Immature natural killer cell (primary cell): Measurements from ENCODE around the gene TEAD1. TPM values are rescaled to one million over a fixed set of nuclear protein-coding genes. Genes with fewer than 3 reads are reported as not detected.
"Not testable (repeated sequence)": the region's sequence is repeated elsewhere in the genome, so short reads cannot be mapped to it uniquely, and the experiment has no call there.

ENCODE experiments used
- DNase-seq, 3 donors: peaks; one replicate each; pipeline ENCODE4 v3.0.0; 2022; ENCODE audit warnings: mixed read lengths in 1 of 3
- H3K27ac Mint-ChIP-seq, 6 donors: one replicate each; pipeline ENCODE4 v1.8.0; 2020; ENCODE audit warnings: mixed read lengths in 6 of 6, mild to moderate bottlenecking in 5 of 6, inconsistent platforms in 4 of 6, moderate library complexity in 3 of 6
- H3K27me3 Mint-ChIP-seq, 3 donors: one replicate each; pipeline ENCODE4 v1.8.0; 2020 to 2021; ENCODE audit warnings: low read depth in 3 of 3, mild to moderate bottlenecking in 3 of 3, mixed read lengths in 3 of 3, moderate library complexity in 3 of 3, inconsistent platforms in 1 of 3
- H3K36me3 Mint-ChIP-seq, 3 donors: one replicate each; pipeline ENCODE4 v1.8.0; 2020; ENCODE audit warnings: mixed read lengths in 3 of 3, inconsistent platforms in 2 of 3, mild to moderate bottlenecking in 2 of 3
- H3K4me1 Mint-ChIP-seq, 2 donors: one replicate each; pipeline ENCODE4 v1.8.0; 2020; ENCODE audit warnings: inconsistent platforms in 2 of 2, mild to moderate bottlenecking in 2 of 2, mixed read lengths in 2 of 2, moderate library complexity in 1 of 2
- H3K4me3 Mint-ChIP-seq, 5 donors: one replicate each; pipeline ENCODE4 v1.8.0; 2020; ENCODE audit warnings: mild to moderate bottlenecking in 5 of 5, mixed read lengths in 5 of 5, inconsistent platforms in 3 of 5, moderate library complexity in 3 of 5
- H3K9me3 Mint-ChIP-seq, 6 donors: one replicate each; pipeline ENCODE4 v1.8.0; 2020; ENCODE audit warnings: mild to moderate bottlenecking in 6 of 6, mixed read lengths in 6 of 6, inconsistent platforms in 4 of 6, moderate library complexity in 3 of 6
- polyA plus RNA-seq, 3 donors: library from polyadenylated mRNA; unstranded; fragments of 300-500 nt; fragmentation: Illumina TruSeq; gene quantifications; one replicate each; pipeline ENCODE4 v1.2.3, GENCODE V29; 2021

The TEAD1 gene
- polyA plus RNA-seq, 3 donors from 2014 or later: not detected

DNA sequence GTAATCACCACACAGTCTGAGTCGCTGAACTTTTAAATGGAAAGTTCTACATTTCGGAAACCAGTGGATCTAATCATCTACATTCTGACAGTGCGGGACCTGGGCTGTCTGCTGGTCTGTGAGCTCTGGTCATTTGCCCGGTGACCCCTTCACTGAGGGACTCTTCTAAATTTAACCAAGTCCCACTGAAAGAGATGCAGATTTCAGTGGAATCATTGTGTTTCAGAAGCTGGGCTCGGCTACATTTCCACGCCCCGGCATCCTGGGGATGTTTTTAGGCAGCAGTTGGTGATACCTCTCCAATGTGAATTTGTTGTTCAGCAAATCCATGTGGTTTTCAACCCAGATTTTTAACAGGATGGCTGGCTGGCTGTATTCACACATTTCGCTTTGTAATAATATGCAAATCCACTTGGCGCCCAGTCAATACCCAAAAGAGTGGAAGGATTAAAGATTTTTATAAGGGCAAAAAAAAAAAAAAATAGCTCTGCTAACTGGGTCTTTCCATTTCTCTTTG is 189.4 kb downstream of the TEAD1 start:
- Mint-ChIP-seq H3K36me3 (no peaks in the 10 kb centered on the region), H3K9me3 (peaks cover 0 to 2% (median 0%) of the 10 kb centered on the region in 6 donors), H3K27ac (no peak overlapping the region), H3K27me3 (peaks cover 5 to 14% (median 13%) of the 10 kb centered on the region in 3 donors), H3K4me3 (no peak overlapping the region), H3K4me1 (no peaks in the 10 kb centered on the region)
- DNase-seq: no peak

DNA sequence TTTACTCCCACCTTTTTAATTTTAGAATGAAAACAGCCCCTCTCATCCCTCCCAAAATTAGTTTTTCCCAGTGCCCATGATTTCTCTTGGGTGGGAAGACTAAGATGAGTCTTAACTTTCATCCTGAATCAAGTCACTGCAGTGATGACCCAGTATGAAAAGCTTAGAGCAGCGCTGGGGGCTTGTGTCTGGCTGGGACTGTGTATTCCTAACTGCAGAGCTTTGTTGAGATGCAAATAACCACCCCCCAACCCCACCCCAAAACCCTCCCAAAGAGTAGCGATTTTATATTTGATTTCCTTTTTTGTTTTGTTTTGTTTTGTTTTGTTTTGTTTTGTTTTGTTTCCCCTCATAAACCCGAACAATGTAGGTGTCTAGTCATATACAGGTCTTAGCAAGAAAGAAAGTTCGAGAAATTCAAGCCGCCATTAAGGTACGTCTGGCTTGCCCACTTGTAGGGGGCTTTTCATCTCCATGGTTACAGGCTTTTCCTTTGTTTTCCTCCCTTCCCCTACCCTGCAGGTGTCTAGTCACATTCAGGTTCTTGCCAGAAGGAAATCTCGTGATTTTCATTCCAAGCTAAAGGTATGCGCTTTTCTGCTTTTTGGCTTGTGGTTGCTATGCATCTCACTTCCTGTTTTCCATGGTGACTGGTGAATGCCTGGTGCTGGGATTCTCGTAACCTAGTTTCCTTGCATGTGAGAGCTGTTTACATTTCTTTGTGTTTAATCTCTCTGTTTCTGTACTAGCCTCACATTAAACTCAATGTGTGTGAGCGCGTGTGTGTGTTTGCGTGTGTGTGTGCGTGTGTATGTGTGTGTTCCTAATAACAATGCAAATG is 190.3 kb downstream of the TEAD1 start:
- Mint-ChIP-seq H3K27me3 (peaks cover 5 to 17% (median 13%) of the 10 kb centered on the region in 3 donors), H3K27ac (no peak overlapping the region), H3K4me3 (no peak overlapping the region), H3K36me3 (no peaks in the 10 kb centered on the region), H3K4me1 (no peaks in the 10 kb centered on the region), H3K9me3 (peaks cover 0 to 2% (median 0%) of the 10 kb centered on the region in 6 donors)
- DNase-seq: no peak

DNA sequence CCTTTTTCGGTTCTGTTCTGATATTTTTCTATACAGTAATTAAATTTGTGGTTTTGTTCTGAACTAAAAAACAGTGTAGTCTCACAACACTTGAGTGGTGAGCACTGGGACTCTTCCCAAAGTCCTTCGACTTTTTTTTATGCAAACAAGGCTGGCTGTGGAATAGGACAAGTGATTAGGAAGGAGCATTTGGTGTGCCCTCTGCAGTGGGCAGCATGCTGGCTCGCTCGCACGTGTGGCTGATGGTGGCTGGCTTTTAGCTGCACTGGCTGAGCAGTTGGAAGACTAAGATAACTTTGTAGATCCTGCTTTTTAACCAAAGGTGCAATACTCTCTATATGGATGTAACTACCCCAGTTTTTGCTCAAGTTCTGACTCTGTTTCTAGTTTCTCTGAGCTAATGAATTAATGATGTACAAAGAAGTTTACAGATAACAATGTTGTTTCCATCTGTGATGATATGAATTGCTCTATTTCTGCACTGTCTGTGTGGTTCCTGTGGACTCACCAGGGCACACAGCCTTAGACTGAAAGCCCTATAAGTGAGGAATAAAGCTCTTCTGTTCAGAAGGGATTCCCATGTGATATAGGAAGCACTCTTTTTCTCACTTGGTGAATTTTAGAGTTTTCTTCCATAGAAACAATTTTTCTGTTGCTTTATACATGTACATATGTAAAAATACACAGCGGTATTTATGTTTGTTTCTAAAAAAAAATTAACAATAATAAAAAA is 191.8 kb downstream of the TEAD1 start:
- peaks cover 0 to 5% (median 0%) of the 10 kb centered on the region in 6 donors for H3K9me3 Mint-ChIP-seq
- H3K27ac Mint-ChIP-seq: no peak overlapping the region
- no peak overlapping the region for H3K4me3 Mint-ChIP-seq
- no peaks in the 10 kb centered on the region for H3K36me3 Mint-ChIP-seq
- H3K27me3 Mint-ChIP-seq: peaks cover 5 to 17% (median 13%) of the 10 kb centered on the region in 3 donors
- no peak for DNase-seq
- no peaks in the 10 kb centered on the region for H3K4me1 Mint-ChIP-seq

DNA sequence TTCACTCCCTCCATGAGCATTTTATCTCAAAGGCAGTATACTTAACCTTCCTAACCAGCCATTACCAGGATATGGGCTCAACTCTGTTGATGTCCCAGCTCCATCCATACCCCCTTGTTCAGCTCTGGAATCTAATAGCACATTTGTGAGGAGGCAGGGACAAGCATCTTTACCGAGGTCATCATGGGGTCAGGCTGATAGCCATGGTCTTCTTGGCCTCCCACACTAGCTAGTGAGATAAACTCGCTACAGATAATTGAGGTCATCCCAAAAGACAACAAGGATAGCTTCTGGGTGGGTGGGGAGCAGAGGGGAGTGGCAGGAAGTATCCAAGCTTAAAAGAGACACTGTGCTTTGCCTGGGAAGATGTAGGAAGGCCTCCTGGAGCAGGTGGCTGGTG is 193.3 kb downstream of the TEAD1 start:
- Mint-ChIP-seq H3K27ac (no peak overlapping the region), H3K36me3 (no peaks in the 10 kb centered on the region), H3K4me3 (no peak overlapping the region), H3K4me1 (no peaks in the 10 kb centered on the region), H3K27me3 (peaks cover 9 to 17% (median 13%) of the 10 kb centered on the region in 3 donors), H3K9me3 (peaks cover 0 to 5% (median 0%) of the 10 kb centered on the region in 6 donors)
- no peak for DNase-seq

DNA sequence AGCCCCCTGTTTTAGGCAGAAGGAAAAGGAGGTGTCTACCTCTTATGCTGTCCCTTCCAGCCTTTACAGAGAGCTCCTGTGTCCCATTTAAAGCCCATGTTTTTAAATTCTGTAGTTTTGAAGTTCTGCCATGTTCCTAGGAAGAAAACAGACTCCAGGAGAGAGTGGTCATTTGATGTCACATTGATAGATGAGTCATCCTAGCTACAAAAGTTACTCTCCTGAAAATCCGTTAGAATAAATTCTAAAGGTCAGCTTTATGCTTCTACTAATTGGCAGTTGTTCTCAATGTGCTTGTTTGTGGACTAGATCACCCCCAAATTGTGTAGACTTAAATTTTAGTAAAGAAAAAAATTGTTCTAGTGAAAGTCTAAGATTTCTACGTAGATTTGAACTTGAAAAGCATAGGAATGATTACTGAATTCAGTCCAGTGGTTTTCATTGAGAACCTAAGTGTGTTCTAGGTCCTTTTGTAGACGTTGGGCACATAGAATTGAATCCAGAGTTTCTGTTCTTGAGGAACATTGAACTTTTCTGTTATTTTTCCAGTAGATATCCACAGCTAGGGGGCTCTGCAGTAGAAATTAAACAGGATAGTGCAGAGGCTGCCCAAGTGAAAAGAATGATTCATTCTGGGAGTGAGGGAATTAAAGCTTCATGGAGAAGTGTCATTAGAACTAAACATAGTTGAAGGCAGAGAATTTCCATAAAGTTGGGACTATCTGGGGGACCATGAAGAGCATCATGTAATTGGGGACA is 194.3 kb downstream of the TEAD1 start:
- no peaks in the 10 kb centered on the region for H3K4me1 Mint-ChIP-seq
- H3K27me3 Mint-ChIP-seq: peaks cover 7 to 14% (median 9%) of the 10 kb centered on the region in 3 donors
- H3K36me3 Mint-ChIP-seq: no peaks in the 10 kb centered on the region
- no peak for DNase-seq
- no peak overlapping the region for H3K27ac Mint-ChIP-seq
- no peak overlapping the region for H3K4me3 Mint-ChIP-seq
- peaks cover 0 to 5% (median 0%) of the 10 kb centered on the region in 6 donors for H3K9me3 Mint-ChIP-seq

DNA sequence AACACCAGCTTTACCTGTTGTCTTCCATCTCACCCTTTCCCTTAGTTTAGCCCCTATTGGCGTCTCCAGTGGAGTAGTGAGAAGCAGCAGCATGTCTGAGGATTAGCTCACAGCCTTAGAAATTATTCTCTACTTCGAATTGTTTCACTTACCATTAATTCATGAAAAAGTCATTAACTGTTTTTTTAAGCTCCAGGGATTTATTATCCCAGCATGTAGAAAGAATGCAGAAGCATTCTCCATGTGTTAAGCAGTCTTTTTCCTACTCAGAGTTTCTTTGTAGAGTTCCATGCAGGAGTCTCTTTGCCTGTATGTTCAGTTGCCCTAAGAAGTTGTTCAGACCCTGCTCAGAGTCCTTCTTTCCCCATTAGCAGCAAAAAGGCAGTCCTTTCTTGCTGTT is 197.0 kb downstream of the TEAD1 start:
- Mint-ChIP-seq H3K4me3 (no peak overlapping the region), H3K4me1 (no peaks in the 10 kb centered on the region), H3K27me3 (peaks cover 0 to 8% (median 7%) of the 10 kb centered on the region in 3 donors), H3K36me3 (no peaks in the 10 kb centered on the region), H3K9me3 (peaks cover 0 to 3% (median 0%) of the 10 kb centered on the region in 6 donors), H3K27ac (no peak overlapping the region)
- no peak for DNase-seq

DNA sequence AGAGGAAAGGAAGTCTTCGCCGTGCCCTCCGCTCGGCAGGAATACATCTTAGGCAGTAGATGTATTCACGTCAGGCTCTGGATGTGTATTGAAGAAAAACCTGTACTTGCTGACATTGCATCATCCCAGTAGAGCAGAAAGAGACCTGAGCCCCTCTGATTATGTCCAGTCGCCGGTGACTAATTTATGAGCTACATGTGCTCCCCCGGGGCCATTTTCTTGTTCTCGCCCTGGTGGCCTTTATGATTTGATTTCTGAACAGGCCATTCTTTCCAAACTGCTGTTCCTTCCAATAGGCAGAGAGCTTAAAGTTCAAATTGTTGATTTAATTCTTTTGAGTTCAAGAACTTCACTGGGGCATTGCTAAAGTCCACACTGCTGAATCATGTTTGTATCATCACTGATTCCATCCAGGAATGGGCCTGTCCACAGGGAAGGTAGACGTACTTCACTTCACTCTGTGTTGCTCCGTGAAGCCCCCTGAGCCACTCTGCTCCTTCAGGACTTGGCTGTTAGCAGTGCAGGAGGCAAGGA is 197.6 kb downstream of the TEAD1 start:
- H3K4me1 Mint-ChIP-seq: no peaks in the 10 kb centered on the region
- no peak for DNase-seq
- no peaks in the 10 kb centered on the region for H3K36me3 Mint-ChIP-seq
- no peak overlapping the region for H3K27ac Mint-ChIP-seq
- H3K9me3 Mint-ChIP-seq: peaks cover 0 to 3% (median 0%) of the 10 kb centered on the region in 6 donors
- peaks cover 0 to 8% (median 4%) of the 10 kb centered on the region in 3 donors for H3K27me3 Mint-ChIP-seq
- H3K4me3 Mint-ChIP-seq: no peak overlapping the region

DNA sequence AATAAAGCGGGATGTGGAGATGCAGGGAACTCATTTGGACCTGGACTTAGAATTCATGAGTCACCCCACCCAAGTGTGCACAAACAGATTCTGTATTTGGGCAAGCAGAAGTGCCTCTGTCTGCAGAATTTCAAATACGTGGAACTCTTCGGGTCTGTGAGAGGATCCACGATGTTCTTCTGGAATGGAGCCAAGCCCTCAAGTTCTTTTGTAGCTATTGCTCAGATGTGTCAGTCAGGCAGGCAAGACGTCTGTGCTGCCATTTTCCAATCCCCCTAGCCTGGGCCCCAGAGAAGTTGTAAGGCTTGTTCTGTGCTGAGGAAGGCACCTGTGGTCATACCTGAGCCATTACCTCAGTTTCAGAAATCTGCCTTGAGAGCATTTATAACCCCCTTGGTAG is 202.1 kb downstream of the TEAD1 start:
- no peaks in the 10 kb centered on the region for H3K4me1 Mint-ChIP-seq
- no peak overlapping the region for H3K4me3 Mint-ChIP-seq
- H3K27ac Mint-ChIP-seq: no peak overlapping the region
- H3K36me3 Mint-ChIP-seq: no peaks in the 10 kb centered on the region
- peaks cover 0 to 7% (median 3%) of the 10 kb centered on the region in 3 donors for H3K27me3 Mint-ChIP-seq
- no peak for DNase-seq
- H3K9me3 Mint-ChIP-seq: no peaks in the 10 kb centered on the region

DNA sequence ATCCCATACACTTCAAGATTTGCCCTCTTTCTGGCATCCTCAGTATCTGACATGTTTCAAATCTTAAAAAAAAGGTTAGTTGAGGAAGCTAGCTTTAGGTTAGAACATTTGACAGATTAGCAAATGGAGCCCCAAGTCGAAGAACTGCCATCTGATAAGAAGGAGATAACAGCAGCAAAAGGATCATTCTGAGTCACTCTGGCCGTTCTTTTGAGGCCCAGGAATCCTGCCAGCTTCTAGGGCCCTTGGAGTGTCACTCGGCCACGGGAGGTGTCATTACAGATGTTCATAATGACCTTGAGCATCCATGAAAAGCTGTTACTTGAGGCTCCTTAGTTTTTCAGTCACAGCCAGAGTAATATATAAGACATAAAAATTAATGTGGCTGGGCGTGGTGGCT is 202.8 kb downstream of the TEAD1 start:
- Mint-ChIP-seq H3K4me3 (no peak overlapping the region), H3K9me3 (no peaks in the 10 kb centered on the region), H3K27me3 (peaks cover 0 to 3% (median 3%) of the 10 kb centered on the region in 3 donors), H3K4me1 (no peaks in the 10 kb centered on the region), H3K36me3 (no peaks in the 10 kb centered on the region), H3K27ac (no peak overlapping the region)
- DNase-seq: no peak

DNA sequence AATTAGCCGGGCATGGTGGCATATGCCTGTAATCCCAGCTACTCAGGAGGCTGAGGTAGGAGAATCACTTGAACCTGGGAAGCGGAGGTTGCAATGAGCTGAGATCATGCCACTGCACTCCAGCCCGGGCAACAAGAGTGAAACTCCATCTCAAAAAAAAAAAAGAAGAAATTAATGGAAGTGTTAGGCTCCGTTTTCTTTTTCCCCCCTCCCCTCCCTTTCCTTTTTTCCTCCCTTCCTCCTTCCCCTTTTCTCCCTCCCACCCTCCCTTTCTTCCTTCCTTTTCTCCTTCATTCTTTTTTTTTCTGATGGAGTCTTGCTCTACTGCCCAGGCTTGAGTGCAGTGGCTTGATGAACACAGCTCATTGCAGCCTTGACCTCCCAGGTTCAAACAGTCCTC is 203.3 kb downstream of the TEAD1 start:
- not testable (repeated sequence) for H3K36me3 Mint-ChIP-seq, H3K4me3 Mint-ChIP-seq, H3K27me3 Mint-ChIP-seq, H3K27ac Mint-ChIP-seq, DNase-seq, H3K9me3 Mint-ChIP-seq, H3K4me1 Mint-ChIP-seq

DNA sequence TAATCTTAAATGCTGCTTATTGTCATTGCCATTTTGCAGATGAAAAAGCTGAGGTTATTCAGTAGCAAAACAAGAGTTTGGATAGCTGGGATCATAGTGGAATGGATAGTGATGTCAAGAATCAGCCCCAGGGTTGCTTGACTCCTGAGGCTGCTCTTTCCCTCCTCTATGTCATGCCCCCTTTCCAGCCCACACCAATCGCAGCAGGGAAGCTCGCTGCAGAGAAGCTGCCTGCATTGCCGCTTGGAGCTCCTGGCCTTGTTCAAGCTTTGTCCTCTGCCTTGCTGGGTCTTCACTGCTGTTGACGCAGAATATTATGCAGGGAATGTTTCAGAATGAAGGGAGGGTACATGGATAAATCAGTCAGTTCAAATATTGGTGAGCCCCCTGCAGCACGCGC is 206.1 kb downstream of the TEAD1 start:
- peaks cover 0 to 6% (median 3%) of the 10 kb centered on the region in 3 donors for H3K27me3 Mint-ChIP-seq
- H3K9me3 Mint-ChIP-seq: no peaks in the 10 kb centered on the region
- no peak overlapping the region for H3K27ac Mint-ChIP-seq
- no peaks in the 10 kb centered on the region for H3K4me1 Mint-ChIP-seq
- H3K4me3 Mint-ChIP-seq: no peak overlapping the region
- no peaks in the 10 kb centered on the region for H3K36me3 Mint-ChIP-seq
- DNase-seq: no peak

DNA sequence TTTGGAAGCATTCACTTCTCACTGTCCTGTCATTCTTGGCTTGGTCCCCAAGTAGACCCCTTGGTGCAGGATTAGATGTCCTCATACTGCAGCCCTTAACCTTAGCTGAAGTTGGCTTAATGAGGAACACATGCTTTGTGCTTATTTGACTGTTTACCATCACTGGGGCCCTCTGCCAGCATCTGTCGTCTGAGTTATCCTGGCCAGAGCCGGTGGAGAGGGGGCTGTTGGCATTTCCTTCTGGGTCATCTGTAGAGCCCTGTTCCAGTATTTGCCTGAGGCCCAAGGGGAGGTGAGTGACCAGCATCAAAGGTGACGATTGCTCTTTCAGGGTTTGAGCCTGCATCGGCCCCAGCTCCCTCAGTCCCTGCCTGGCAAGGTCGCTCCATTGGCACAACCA is 208.4 kb downstream of the TEAD1 start:
- Mint-ChIP-seq H3K27me3 (peaks cover 3 to 6% (median 4%) of the 10 kb centered on the region in 3 donors), H3K4me1 (no peaks in the 10 kb centered on the region), H3K27ac (no peak overlapping the region), H3K9me3 (no peaks in the 10 kb centered on the region), H3K36me3 (no peaks in the 10 kb centered on the region), H3K4me3 (no peak overlapping the region)
- DNase-seq: no peak

DNA sequence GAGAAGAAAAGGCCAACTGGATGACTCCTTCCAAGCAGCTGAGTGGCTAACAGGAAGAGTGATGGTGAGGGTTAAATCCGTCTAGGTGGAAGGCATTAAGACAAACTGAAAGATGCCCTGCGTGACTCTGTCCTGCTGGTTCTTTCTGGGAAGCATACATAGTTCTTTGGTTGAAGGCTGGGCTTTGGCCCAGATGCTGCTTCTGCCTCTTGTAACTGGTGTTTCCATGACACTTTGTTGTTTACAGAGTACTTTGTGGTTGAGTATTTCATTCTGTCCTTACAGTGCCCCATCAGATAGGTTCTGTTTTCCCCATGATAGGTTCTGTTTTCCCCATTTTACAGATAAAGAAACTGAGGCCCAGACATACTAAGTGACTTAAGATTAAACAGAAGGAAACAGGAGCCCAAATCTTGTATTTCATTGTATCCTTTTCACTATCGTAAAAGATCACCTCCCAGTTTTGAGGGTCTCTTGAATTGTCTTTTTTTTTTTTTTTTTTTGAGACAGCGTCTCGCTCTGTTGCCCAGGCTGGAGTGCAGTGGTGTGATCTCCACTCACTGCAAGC is 210.6 kb downstream of the TEAD1 start:
- H3K27me3 Mint-ChIP-seq: peaks cover 4 to 7% (median 5%) of the 10 kb centered on the region in 3 donors
- no peaks in the 10 kb centered on the region for H3K36me3 Mint-ChIP-seq
- no peak for DNase-seq
- H3K4me1 Mint-ChIP-seq: no peaks in the 10 kb centered on the region
- no peak overlapping the region for H3K27ac Mint-ChIP-seq
- H3K9me3 Mint-ChIP-seq: no peaks in the 10 kb centered on the region
- H3K4me3 Mint-ChIP-seq: no peak overlapping the region
